CD1c-positive myeloid dendritic cell (primary cell): ENCODE measurements around the gene KIF12.
"Not testable (repeated sequence)": the region's sequence is repeated elsewhere in the genome, so short reads cannot be mapped to it uniquely, and the experiment has no call there.

ENCODE experiments used
- DNase-seq: peaks from one replicate; pipeline ENCODE4 v3.0.0-alpha.2; 2016; ENCODE audit errors: extremely low spot score

The KIF12 gene

GRCh38 chr9:114047717-114048116 is 51.4 kb downstream of the KIF12 start:
- no peak for DNase-seq

DNA sequence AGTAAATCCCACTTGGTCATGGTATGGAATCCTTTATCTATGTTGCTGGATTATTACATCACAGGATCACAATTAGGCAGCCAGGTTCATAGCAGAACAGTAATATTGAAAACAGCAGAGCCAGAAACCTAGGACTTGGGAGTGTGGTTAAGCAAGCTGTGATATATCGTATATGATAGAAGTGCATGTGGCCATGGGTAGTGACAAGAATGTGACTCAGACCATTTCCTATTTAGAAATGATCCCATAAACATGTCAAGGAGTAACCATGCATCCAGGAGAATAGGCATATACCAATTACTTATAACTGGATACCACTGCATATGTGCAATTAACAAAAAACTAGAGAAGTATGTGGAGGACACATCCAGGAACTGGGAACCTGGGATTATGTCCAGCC is 52.2 kb downstream of the KIF12 start:
- DNase-seq, result no peak

DNA sequence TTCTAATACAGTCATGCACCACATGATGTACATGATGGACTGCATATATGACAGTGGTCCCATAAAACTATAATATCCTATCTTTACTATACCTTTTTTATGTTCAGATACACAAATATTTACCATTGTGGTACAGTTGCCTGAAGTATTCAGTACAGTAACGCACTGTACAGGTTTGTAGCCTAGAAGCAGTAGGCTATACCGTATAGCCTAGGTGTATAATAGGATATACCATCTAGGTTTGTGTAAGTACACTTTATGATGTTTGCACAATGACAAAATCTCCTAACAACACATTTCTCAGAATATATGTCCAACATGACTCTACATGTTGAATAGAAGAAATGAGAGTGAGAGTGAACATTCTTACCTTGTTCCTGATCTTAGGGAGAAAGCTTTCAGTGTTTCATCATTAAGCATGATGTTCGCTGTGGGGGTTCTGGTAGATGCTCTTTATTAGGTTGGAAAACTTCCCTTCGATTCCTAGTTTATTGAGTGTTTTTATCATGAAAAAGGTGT is 52.8 kb downstream of the KIF12 start:
- DNase-seq, result no peak

DNA sequence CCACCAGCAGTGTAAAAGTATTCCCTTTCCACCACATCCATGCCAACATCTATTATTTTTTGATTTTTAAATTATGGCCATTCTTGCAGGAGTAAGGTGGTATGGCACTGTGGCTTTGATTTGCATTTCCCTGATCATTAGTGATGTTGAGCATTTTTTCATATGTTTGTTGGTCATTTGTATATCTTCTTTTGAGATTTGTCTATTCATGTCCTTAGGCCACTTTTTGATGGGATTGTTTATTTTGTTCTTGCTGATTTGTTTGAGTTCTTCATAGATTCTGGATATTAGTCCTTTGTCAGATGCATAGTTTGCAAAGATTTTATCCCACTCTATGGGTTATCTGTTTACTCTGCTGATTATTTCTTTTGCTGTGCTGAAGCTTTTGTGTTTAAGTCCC is 55.4 kb downstream of the KIF12 start:
- not testable (repeated sequence) for DNase-seq
